Adrenal gland (tissue), 19 donors: ENCODE data around the gene PLEKHG7. TPM values are rescaled to one million over a fixed set of nuclear protein-coding genes. Genes with fewer than 3 reads are reported as not detected.
"Not testable (repeated sequence)": the region's sequence is repeated elsewhere in the genome, so short reads cannot be mapped to it uniquely, and the experiment has no call there.

Source experiments
- DNase-seq, 7 donors: peaks; one replicate each; pipeline ENCODE4 v3.0.0-alpha.2; 2019 to 2020
- H3K27ac ChIP-seq, 5 donors: fragments of 200-600 bp; sonication (generic) in 4 of 5; 1 replicate in 3 of 5; 2 replicates in 2 of 5; pipeline versions ENCODE4 v1.5.1 to v1.8.0; 2016 to 2020; ENCODE audit warnings: mild to moderate bottlenecking in 1 of 5
- H3K27me3 ChIP-seq: fragments of 200-600 bp; 2 replicates; pipeline ENCODE4 v1.8.0; 2021
- H3K36me3 ChIP-seq, 2 donors: fragments of 200-600 bp; replicated peaks in 1 of 2; 1 replicate in 1 of 2; 2 replicates in 1 of 2; pipeline versions ENCODE4 v1.5.1 to v1.8.0; 2018 to 2022
- H3K4me1 ChIP-seq, 2 donors: fragments of 200-600 bp; replicated peaks in 1 of 2; 1 replicate in 1 of 2; 2 replicates in 1 of 2; pipeline versions ENCODE4 v1.5.1 to v1.8.0; 2018 to 2021
- H3K4me3 ChIP-seq, 4 donors: fragments of 200-600 bp; sonication (generic) in 3 of 4; one replicate each; pipeline ENCODE4 v1.5.1; 2016 to 2018
- H3K9me3 ChIP-seq, 3 donors: fragments of 200-600 bp; sonication (generic) in 1 of 3; replicated peaks in 1 of 3; 1 replicate in 2 of 3; 2 replicates in 1 of 3; pipeline versions ENCODE4 v1.5.1 to v1.8.0; 2016 to 2021
- POLR2A ChIP-seq, 2 donors: fragments of 450-650 bp; IDR thresholded peaks; one replicate each; pipeline ENCODE4 v1.6.1; 2017; ENCODE audit warnings: antibody characterized with exemption in 2 of 2, mild to moderate bottlenecking in 2 of 2, moderate library complexity in 1 of 2
- WGBS, 4 donors: extraction: QIAGEN DNeasy Blood & Tissue Kit in 2 of 4; methylation state at CpG; one replicate each; pipeline versions ENCODE4 v1.1.5 to v1.1.7; 2013 to 2017; 5-methylcytosine and 5-hydroxymethylcytosine counted together
- intact Hi-C, 2 donors: fragments of 100-400 bp; cut with DNase I; formaldehyde crosslinking; loops; one replicate each; pipeline versions ENCODE4 v1.14.1 to v1.15.0; 2022 to 2023
- long read RNA-seq, 10 donors: library from polyadenylated mRNA in 3 of 10; unstranded in 2 of 10; stranded (forward) in 1 of 10; transcript quantifications; one replicate each; pipeline ENCODE4 v2.0.0 and lab custom pipeline, GENCODE V29; 2021 to 2026
- polyA plus RNA-seq, 3 donors: library from polyadenylated mRNA; stranded (reverse); fragments of 200-250 nt in 2 of 3; fragments of 350-450 nt in 1 of 3; fragmentation: Illumina TruSeq in 1 of 3; extraction: RNeasy Lipid Tissue Mini Kit (QIAGEN cat#74804) in 1 of 3; gene quantifications; one replicate each; pipeline ENCODE4 v1.2.3, GENCODE V29; 2013 to 2014
- total RNA-seq, 9 donors: library from RNA; depleted of rRNA in 4 of 9; stranded (reverse); fragments of >200 nt in 4 of 9; fragments of 120-200 nt in 1 of 9; fragmentation: NEBNext Ultra II Directional in 1 of 9; extraction: Animal tissue kit (Norgen Biotek cat#: 25700) in 1 of 9; gene quantifications; one replicate each; pipeline versions ENCODE4 v1.1.0 to v1.2.4, GENCODE V29; 2013 to 2023
- TF ChIP-seq, protein P1 (sequence below), 6 experiments: fragments of 450-650 bp in 4 of 6; fragments of 200-600 bp in 2 of 6; sonication (generic) in 1 of 6; IDR thresholded peaks; 1 replicate in 5 of 6; 2 replicates in 1 of 6; pipeline versions ENCODE4 v1.5.1 to v1.8.0; 2016 to 2021; ENCODE audit warnings: antibody characterized with exemption in 6 of 6, mild to moderate bottlenecking in 2 of 6, moderate library complexity in 1 of 6
- donor health status: healthy with polysubstance abuse.
- donor health status: Bipolar disorder and iron deficiency.
- donor health status: DM: yes; HTN: yes; CAD: no.
- donor health status: DM: no; HTN: no; CAD: no.
- donor health status: DM: no; HTN: no; CAD: no.
- donor health status: DM: yes; HTN: yes; CAD: no.

PLEKHG7 gene, protein sequence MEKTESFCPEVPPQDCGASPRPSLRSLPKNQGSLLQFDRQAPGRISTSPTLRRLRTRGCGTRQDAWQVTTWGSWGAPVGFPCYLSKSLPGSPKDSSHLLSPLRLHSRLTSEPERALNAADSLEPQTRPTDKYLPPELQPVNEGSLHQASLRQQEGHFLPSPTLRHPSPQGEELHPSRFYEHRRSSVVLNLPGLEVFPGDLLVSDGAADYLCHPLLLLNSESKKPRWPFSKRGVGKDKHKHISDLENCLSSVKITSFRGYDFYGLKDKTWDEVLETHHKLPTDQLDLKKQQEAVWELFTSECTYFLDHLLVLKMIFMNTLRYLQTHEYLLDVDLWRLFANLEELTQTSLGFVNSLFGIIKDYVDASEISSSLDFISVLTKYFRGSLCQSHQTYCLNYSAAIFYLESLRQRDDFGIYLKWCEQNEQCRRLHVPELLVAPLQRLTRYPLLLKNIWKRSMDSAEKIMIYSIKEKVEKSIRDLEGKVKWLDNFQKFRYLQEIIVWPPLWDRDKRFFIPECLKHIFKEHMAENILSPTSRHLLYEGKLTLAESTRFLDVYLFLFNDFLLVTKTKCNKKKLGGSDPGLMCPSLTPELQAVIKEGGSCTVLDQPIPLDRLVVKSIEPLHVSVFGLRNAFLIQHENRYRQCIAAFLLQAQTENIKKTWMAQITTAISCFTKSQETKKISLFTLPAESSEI
- not detected for total RNA-seq
- polyA plus RNA-seq: not detected
- long read RNA-seq, donor 1: 0 reads
- long read RNA-seq, donor 2: 0 reads
- long read RNA-seq, donor 3, partial matches to known transcripts: 30 of 30 reads
- long read RNA-seq, donor 3, other reads (novel, unspliced or antisense): 0 of 30 reads
- long read RNA-seq, donor 4: 0 reads
- long read RNA-seq, donor 5: 0 reads
- long read RNA-seq, donor 6, partial matches to known transcripts: 0 of 1 reads
- long read RNA-seq, donor 6, other reads (novel, unspliced or antisense): 1 of 1 reads
- long read RNA-seq, donor 7: 0 reads
- long read RNA-seq, donor 8: 0 reads
- long read RNA-seq, donor 9: 0 reads
- long read RNA-seq, donor 10: 0 reads

DNA sequence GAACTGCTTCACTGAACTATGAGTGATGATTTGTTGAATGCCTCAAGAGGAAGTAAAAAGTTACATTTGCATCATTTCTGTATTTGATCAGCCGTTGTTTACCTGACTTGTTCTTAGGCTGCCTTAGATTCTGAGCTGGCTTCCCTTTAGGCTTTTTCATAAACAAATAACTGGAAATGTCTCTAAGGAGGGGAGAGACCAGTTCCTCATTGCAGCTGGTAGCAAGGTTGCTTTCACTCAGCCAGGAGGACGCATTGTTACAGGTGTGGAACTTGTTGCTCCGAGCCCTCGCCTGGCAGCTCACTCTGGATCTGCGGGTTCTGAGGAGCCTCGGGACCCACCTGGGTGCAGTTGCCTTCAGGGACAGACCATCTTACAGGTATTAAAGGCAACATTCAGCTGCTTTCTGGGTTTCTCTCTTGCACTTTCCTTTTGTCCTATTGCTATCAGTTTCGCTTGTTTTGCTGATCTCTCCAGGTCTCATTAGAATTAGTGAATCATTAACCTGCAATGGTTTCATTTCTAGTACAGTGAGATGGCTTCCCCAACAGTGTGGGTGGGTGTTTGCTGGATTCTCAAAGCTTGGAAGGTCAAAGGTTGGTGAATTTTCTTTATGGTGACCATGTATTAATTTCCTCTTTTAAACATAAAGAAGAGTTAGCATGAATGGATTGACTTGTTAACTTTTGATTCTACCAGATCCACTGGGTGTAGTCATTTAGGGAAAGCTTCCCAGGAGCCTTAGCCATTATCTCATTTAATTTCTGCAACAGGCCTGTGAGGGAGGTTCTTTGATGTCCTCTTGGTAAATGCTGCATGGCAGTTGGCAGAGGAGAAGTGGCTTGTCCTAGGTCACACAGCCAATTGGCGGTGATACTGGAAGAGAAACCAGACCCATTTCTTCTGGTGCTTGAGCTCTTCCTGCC is at the start of gene PLEKHG7:
Gene PLEKHG7, plus strand, starts transcription at position 236 of the 926 bp plus-strand sequence. CDS start 3,643 bp downstream, outside the sequence.
- H3K36me3 ChIP-seq: no peaks in the 10 kb centered on the region
- 84 to 94% (median 90%) methylated on average over 8 of the region's 8 CpGs for WGBS, 4 donors
- intact Hi-C loops: no loop called here
- H3K27ac ChIP-seq: no peak within 1 kb of the TSS
- no peak for DNase-seq
- no peaks in the 10 kb centered on the region for H3K4me1 ChIP-seq
- no peak within 1 kb of the TSS for H3K4me3 ChIP-seq
- no peaks in the 10 kb centered on the region for H3K9me3 ChIP-seq
- TF ChIP-seq POLR2A (IDR thresholded peaks at IDR 0.05): no peak
- TF ChIP-seq, protein P1, sequence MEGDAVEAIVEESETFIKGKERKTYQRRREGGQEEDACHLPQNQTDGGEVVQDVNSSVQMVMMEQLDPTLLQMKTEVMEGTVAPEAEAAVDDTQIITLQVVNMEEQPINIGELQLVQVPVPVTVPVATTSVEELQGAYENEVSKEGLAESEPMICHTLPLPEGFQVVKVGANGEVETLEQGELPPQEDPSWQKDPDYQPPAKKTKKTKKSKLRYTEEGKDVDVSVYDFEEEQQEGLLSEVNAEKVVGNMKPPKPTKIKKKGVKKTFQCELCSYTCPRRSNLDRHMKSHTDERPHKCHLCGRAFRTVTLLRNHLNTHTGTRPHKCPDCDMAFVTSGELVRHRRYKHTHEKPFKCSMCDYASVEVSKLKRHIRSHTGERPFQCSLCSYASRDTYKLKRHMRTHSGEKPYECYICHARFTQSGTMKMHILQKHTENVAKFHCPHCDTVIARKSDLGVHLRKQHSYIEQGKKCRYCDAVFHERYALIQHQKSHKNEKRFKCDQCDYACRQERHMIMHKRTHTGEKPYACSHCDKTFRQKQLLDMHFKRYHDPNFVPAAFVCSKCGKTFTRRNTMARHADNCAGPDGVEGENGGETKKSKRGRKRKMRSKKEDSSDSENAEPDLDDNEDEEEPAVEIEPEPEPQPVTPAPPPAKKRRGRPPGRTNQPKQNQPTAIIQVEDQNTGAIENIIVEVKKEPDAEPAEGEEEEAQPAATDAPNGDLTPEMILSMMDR (IDR thresholded peaks at IDR 0.05): no peak
- no peaks in the 10 kb centered on the region for H3K27me3 ChIP-seq

DNA sequence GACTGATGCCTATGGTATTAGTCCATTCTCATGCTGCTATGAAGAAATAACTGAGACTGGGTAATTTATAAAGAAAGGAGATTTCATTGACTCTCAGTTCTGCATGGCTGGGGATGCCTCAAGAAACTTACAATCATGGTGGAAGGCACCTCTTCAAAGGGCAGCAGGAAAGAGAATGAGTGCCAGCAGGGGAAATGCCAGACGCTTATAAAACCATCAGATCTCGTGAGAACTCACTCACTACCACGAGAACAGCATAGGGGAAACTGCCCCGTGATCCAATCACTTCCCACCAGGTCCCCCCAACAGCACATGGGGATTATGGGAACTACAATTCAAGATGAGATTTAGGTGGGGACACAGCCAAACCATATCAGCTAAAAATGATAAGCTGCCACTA is 48.5 kb upstream of the PLEKHG7 start:
- intact Hi-C loops: loop anchor here in 1 of 2 donors (10.0 kb wide), 1 partner anchor 1279 kb away; no protein-coding TSS in a partner anchor

DNA sequence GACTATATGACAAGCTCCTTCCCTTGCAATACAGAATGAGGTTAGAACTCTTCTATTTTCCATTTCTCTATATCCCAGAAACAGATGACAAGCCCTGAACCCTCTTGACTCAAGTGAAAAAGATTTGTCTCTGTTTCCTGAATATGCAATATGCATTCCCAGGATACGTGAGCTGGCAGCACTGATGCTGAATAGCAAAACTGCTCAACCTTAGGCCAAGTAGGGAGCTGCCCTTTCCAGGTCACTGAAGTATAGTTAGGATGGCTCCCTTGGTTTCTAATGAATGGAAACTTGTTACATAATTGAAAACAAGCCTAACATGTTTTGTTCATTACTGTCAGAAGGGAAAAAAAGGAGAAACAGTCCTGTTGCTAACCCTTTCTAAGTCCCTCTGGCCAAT is 47.9 kb upstream of the PLEKHG7 start:
- H3K27me3 ChIP-seq: no peaks in the 10 kb centered on the region
- no peaks in the 10 kb centered on the region for H3K9me3 ChIP-seq
- H3K36me3 ChIP-seq: no peaks in the 10 kb centered on the region
- no peaks in the 10 kb centered on the region for H3K4me1 ChIP-seq
- 56 to 68% (median 64%) methylated on average over 1 of the region's 1 CpG for WGBS, 4 donors
- intact Hi-C loops: loop anchor here in 1 of 2 donors (10.0 kb wide), 1 partner anchor 1280 kb away; no protein-coding TSS in a partner anchor
- TF ChIP-seq, protein P1 (IDR thresholded peaks at IDR 0.05): no peak
- no peak for TF ChIP-seq POLR2A (IDR thresholded peaks at IDR 0.05)
- DNase-seq: no peak
- H3K4me3 ChIP-seq: no peak overlapping the region
- no peak overlapping the region for H3K27ac ChIP-seq

More for the DNA sequence above, 48.5 kb upstream of the PLEKHG7 start:
- 85 to 95% (median 91%) methylated on average over 4 of the region's 4 CpGs for WGBS, 4 donors
- H3K4me3 ChIP-seq, H3K27ac ChIP-seq, H3K36me3 ChIP-seq, H3K27me3 ChIP-seq, DNase-seq, H3K9me3 ChIP-seq, H3K4me1 ChIP-seq: not testable (repeated sequence)

DNA sequence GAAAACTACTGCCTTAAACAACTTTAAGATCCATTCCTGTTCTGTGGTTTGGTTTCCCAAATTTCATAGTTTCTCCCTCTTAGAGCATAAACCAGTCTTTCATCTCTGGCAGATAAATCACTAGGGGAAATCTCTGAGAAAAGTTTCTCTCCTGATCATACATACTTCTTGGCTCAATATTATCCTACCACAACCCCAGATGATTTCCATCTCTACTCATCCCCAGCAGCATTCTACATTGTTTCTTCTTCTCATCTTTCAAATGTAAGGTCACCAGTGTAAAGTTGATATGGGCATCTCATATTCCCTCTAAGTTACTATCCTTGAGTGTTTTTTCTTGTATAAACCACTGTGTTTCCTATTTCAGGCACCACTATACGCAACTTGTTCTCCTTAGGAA is 45.9 kb upstream of the PLEKHG7 start:
- 92 to 100% (median 97%) methylated on average over 1 of the region's 1 CpG for WGBS, 4 donors

More for the DNA sequence above, 45.9 kb upstream of the PLEKHG7 start:
- TF ChIP-seq POLR2A (IDR thresholded peaks at IDR 0.05): no peak
- TF ChIP-seq, protein P1 (IDR thresholded peaks at IDR 0.05): no peak
- Histone ChIP-seq H3K27me3 (no peaks in the 10 kb centered on the region), H3K27ac (no peak overlapping the region), H3K36me3 (no peaks in the 10 kb centered on the region), H3K4me3 (no peak overlapping the region), H3K4me1 (no peaks in the 10 kb centered on the region), H3K9me3 (no peaks in the 10 kb centered on the region)
- no peak for DNase-seq
- intact Hi-C loops: loop anchor here in 1 of 2 donors (10.0 kb wide), 1 partner anchor 1282 kb away; no protein-coding TSS in a partner anchor
